ENCODE results near the gene GNAL.

The GNAL gene

GRCh38 chr18:11902522-11903292 lies 213.6 kb downstream of the GNAL start:
- TF ChIP-seq SIN3A (IDR thresholded peaks at IDR 0.05; ENCODE audit: borderline replicate concordance, insufficient read depth, low read length) = no peak
- TF ChIP-seq POLR2AphosphoS5 (IDR thresholded peaks at IDR 0.05; ENCODE audit: low read depth, low read length) = no peak
- TF ChIP-seq, protein P1, sequence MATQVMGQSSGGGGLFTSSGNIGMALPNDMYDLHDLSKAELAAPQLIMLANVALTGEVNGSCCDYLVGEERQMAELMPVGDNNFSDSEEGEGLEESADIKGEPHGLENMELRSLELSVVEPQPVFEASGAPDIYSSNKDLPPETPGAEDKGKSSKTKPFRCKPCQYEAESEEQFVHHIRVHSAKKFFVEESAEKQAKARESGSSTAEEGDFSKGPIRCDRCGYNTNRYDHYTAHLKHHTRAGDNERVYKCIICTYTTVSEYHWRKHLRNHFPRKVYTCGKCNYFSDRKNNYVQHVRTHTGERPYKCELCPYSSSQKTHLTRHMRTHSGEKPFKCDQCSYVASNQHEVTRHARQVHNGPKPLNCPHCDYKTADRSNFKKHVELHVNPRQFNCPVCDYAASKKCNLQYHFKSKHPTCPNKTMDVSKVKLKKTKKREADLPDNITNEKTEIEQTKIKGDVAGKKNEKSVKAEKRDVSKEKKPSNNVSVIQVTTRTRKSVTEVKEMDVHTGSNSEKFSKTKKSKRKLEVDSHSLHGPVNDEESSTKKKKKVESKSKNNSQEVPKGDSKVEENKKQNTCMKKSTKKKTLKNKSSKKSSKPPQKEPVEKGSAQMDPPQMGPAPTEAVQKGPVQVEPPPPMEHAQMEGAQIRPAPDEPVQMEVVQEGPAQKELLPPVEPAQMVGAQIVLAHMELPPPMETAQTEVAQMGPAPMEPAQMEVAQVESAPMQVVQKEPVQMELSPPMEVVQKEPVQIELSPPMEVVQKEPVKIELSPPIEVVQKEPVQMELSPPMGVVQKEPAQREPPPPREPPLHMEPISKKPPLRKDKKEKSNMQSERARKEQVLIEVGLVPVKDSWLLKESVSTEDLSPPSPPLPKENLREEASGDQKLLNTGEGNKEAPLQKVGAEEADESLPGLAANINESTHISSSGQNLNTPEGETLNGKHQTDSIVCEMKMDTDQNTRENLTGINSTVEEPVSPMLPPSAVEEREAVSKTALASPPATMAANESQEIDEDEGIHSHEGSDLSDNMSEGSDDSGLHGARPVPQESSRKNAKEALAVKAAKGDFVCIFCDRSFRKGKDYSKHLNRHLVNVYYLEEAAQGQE (IDR thresholded peaks at IDR 0.05; ENCODE audit: insufficient read depth in 1 of 2, low read depth in 2 of 2, low read length in 2 of 2) = no peak
- no peak for TF ChIP-seq FOXP2 (optimal IDR thresholded peaks at IDR 0.05; ENCODE audit: borderline replicate concordance, extremely low read depth, extremely low read length, insufficient read depth)
- no peak for TF ChIP-seq TAF1 (IDR thresholded peaks at IDR 0.05; ENCODE audit: borderline replicate concordance, insufficient read depth, low read length)

DNA sequence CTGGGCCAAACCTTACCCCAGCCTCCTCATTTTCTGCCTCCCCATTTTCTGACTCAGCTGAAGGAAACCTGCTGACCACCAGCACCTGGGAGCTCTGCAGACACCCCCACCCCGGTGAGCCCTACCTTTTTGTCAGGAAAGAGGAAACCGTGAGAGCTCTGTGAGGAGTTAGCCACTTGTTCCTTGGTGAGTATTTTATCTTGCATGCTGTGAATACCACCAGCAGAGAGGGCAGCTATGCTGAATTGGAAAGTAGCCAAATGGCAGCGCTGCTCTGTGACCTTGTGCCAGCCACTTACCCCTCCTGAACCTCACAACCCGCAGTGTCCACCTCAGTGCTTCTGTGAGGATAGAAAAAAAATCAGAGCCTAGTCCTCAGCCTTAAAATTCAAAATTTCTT lies 216.5 kb downstream of the GNAL start:
- TF ChIP-seq, protein P1 (IDR thresholded peaks at IDR 0.05; ENCODE audit: insufficient read depth in 1 of 2, low read depth in 2 of 2, low read length in 2 of 2) = no peak
- TF ChIP-seq FOXP2 (optimal IDR thresholded peaks at IDR 0.05; ENCODE audit: borderline replicate concordance, extremely low read depth, extremely low read length, insufficient read depth) (no peak), POLR2AphosphoS5 (IDR thresholded peaks at IDR 0.05; ENCODE audit: low read depth, low read length) (no peak), SIN3A (IDR thresholded peaks at IDR 0.05; ENCODE audit: borderline replicate concordance, insufficient read depth, low read length) (no peak)

DNA sequence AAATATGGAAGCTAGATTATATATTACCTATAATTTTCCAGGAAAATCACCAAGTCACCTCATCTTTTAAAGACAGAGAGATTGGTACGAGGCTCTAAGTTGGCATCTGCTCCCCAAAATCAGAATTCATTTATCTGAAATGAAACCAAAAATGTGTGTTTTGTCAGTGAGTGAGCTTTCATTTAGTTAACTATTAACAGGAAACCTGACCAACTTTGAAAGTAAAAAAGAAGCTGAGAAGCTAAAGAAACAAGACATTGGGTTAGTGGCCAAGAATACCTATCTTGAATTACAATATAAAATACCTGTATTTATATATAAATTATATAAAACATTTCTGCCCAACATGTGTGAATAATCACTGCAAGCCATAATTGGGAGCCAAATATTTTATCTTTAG lies 217.1 kb downstream of the GNAL start:
- TF ChIP-seq SIN3A (IDR thresholded peaks at IDR 0.05; ENCODE audit: borderline replicate concordance, insufficient read depth, low read length) (no peak), POLR2AphosphoS5 (IDR thresholded peaks at IDR 0.05; ENCODE audit: low read depth, low read length) (no peak), TAF1 (IDR thresholded peaks at IDR 0.05; ENCODE audit: borderline replicate concordance, insufficient read depth, low read length) (no peak), FOXP2 (optimal IDR thresholded peaks at IDR 0.05; ENCODE audit: borderline replicate concordance, extremely low read depth, extremely low read length, insufficient read depth) (no peak)
- TF ChIP-seq, protein P1 (IDR thresholded peaks at IDR 0.05; ENCODE audit: insufficient read depth in 1 of 2, low read depth in 2 of 2, low read length in 2 of 2) = no peak

- TF ChIP-seq SIN3A (IDR thresholded peaks at IDR 0.05; ENCODE audit: borderline replicate concordance, insufficient read depth, low read length) (no peak), POLR2AphosphoS5 (IDR thresholded peaks at IDR 0.05; ENCODE audit: low read depth, low read length) (no peak), FOXP2 (optimal IDR thresholded peaks at IDR 0.05; ENCODE audit: borderline replicate concordance, extremely low read depth, extremely low read length, insufficient read depth) (no peak), TAF1 (IDR thresholded peaks at IDR 0.05; ENCODE audit: borderline replicate concordance, insufficient read depth, low read length) (no peak)
- TF ChIP-seq, protein P1 (IDR thresholded peaks at IDR 0.05; ENCODE audit: insufficient read depth in 1 of 2, low read depth in 2 of 2, low read length in 2 of 2) = no peak
Observed at GRCh38 chr18:11906926-11907874, 218.1 kb downstream of the GNAL start.
